ENCODE measurements around the gene ISG15. TPM values are rescaled to one million over a fixed set of nuclear protein-coding genes. Genes with fewer than 3 reads are reported as not detected.

ISG15 gene
- total and polyA plus RNA-seq, 9 of the 15 experiments (the other 6 are each of a cell fraction or from before 2014, with no cell fraction given) = 0.40 to 58.3 (median 12.2) TPM

DNA sequence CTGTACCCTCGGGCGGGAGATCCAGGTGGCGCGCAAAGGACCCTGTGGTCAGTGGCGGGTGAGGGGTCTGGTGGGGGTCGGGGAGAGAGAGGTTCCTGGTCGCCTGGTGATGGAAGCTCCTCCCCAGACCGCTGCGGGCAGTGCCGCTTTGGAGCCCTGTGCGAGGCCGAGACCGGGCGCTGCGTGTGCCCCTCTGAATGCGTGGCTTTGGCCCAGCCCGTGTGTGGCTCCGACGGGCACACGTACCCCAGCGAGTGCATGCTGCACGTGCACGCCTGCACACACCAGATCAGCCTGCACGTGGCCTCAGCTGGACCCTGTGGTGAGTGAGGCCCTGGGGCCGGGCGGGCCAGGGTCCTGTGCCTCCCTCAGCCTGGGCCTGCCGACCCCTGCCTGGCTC lies 30.1 kb downstream of the ISG15 start:
- BruUV-seq (replicated peaks) = no TSS peak
- Histone ChIP-seq H3K4me3 (no peak overlapping the region), H2AFZ (ENCODE audit: low read depth, low read length) (no peak overlapping the region), H3K36me3 (ENCODE audit: control insufficient read depth, insufficient read depth, low read length) (peaks cover 68% of the 10 kb centered on the region; the same call in 2 of the 3 replicates), H3K9ac (ENCODE audit: insufficient read depth in 1 of 2, low read depth in 2 of 2, low read length in 2 of 2) (no peak overlapping the region), H3K9me3 (replicated peaks; ENCODE audit: control insufficient read depth, insufficient read depth, low read depth, low read length) (no peaks in the 10 kb centered on the region), H3K4me1 (replicated peaks in 1 of 2; ENCODE audit: control insufficient read depth in 2 of 2, insufficient read depth in 2 of 2, low read length in 2 of 2) (peaks cover 8 to 69% of the 10 kb centered on the region in 2 experiments; a peak in 4 of 5 replicates), H3K27ac (ENCODE audit: extremely low read depth, low read depth, low read length) (no peak overlapping the region), H4K20me1 (replicated peaks; ENCODE audit: control insufficient read depth, insufficient read depth, low read length) (peaks cover 9% of the 10 kb centered on the region), H3K27me3 (ENCODE audit: control insufficient read depth in 2 of 2, insufficient read depth in 2 of 2, low read length in 2 of 2) (no peaks in the 10 kb centered on the region), H3K9me1 (ENCODE audit: control insufficient read depth, insufficient read depth, low read length) (no peaks in the 10 kb centered on the region), H3K79me2 (ENCODE audit: control insufficient read depth, insufficient read depth, low read length) (no peaks in the 10 kb centered on the region; the same call in 2 of the 3 replicates), H3K4me2 (ENCODE audit: insufficient read depth, low read length) (no peak overlapping the region)
- ChIA-PET POLR2A (interaction anchor here (1.2 kb wide), 1 partner anchor 14 kb away, joined by 3 read pairs; no protein-coding TSS in a partner anchor), CTCF (ENCODE audit: low intra/inter-chr PET ratio) (no interaction called here)
- in situ Hi-C loops (cut with MboI) = no loop called here
- FAIRE-seq (no peak), ATAC-seq (no peak), DNase-seq (ENCODE audit: extremely low read depth in 1 of 4, low spot score in 3 of 4) (no peak)
- 93% methylated on average over 21 of the region's 27 CpGs for WGBS (ENCODE audit: insufficient coverage, low coverage, missing lambda C conversion rate)
- intact Hi-C loops (cut with micrococcal nuclease) = no loop called here
- TF ChIP-seq, protein P1, sequence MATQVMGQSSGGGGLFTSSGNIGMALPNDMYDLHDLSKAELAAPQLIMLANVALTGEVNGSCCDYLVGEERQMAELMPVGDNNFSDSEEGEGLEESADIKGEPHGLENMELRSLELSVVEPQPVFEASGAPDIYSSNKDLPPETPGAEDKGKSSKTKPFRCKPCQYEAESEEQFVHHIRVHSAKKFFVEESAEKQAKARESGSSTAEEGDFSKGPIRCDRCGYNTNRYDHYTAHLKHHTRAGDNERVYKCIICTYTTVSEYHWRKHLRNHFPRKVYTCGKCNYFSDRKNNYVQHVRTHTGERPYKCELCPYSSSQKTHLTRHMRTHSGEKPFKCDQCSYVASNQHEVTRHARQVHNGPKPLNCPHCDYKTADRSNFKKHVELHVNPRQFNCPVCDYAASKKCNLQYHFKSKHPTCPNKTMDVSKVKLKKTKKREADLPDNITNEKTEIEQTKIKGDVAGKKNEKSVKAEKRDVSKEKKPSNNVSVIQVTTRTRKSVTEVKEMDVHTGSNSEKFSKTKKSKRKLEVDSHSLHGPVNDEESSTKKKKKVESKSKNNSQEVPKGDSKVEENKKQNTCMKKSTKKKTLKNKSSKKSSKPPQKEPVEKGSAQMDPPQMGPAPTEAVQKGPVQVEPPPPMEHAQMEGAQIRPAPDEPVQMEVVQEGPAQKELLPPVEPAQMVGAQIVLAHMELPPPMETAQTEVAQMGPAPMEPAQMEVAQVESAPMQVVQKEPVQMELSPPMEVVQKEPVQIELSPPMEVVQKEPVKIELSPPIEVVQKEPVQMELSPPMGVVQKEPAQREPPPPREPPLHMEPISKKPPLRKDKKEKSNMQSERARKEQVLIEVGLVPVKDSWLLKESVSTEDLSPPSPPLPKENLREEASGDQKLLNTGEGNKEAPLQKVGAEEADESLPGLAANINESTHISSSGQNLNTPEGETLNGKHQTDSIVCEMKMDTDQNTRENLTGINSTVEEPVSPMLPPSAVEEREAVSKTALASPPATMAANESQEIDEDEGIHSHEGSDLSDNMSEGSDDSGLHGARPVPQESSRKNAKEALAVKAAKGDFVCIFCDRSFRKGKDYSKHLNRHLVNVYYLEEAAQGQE (IDR thresholded peaks at IDR 0.05; ENCODE audit: borderline replicate concordance) = no peak
- TF ChIP-seq, protein P1 (CRISPR knock-in tag; IDR thresholded peaks at IDR 0.05; ENCODE audit: low read depth) = no peak
- TF ChIP-seq NR1H2 (CRISPR knock-in tag; IDR thresholded peaks at IDR 0.05) = no peak
- TF ChIP-seq, protein P2, sequence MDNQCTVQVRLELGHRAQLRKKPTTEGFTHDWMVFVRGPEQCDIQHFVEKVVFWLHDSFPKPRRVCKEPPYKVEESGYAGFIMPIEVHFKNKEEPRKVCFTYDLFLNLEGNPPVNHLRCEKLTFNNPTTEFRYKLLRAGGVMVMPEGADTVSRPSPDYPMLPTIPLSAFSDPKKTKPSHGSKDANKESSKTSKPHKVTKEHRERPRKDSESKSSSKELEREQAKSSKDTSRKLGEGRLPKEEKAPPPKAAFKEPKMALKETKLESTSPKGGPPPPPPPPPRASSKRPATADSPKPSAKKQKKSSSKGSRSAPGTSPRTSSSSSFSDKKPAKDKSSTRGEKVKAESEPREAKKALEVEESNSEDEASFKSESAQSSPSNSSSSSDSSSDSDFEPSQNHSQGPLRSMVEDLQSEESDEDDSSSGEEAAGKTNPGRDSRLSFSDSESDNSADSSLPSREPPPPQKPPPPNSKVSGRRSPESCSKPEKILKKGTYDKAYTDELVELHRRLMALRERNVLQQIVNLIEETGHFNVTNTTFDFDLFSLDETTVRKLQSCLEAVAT (IDR thresholded peaks at IDR 0.05) = no peak
- TF ChIP-seq, protein P3, sequence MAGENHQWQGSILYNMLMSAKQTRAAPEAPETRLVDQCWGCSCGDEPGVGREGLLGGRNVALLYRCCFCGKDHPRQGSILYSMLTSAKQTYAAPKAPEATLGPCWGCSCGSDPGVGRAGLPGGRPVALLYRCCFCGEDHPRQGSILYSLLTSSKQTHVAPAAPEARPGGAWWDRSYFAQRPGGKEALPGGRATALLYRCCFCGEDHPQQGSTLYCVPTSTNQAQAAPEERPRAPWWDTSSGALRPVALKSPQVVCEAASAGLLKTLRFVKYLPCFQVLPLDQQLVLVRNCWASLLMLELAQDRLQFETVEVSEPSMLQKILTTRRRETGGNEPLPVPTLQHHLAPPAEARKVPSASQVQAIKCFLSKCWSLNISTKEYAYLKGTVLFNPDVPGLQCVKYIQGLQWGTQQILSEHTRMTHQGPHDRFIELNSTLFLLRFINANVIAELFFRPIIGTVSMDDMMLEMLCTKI (IDR thresholded peaks at IDR 0.05; ENCODE audit: partially characterized antibody) = no peak
- TF ChIP-seq LCOR (CRISPR knock-in tag; IDR thresholded peaks at IDR 0.05) = no peak
- TF ChIP-seq ZNF133 (CRISPR knock-in tag; IDR thresholded peaks at IDR 0.05) = no peak
- TF ChIP-seq ZNF551 (CRISPR knock-in tag; IDR thresholded peaks at IDR 0.05) = no peak
- TF ChIP-seq IFI16 (CRISPR knock-in tag; IDR thresholded peaks at IDR 0.05) = no peak
- no peak for TF ChIP-seq NFE2 (IDR thresholded peaks at IDR 0.05; ENCODE audit: low read depth)
- TF ChIP-seq ZNF785 (CRISPR knock-in tag; IDR thresholded peaks at IDR 0.05) = no peak
- no peak for TF ChIP-seq BHLHE40 (IDR thresholded peaks at IDR 0.05; ENCODE audit: low read length)
